Testis (tissue), 3 donors: Measurements from ENCODE around the gene CTAG1B. TPM values are rescaled to one million over a fixed set of nuclear protein-coding genes. Genes with fewer than 3 reads are reported as not detected.
"Not testable (repeated sequence)": the region's sequence is repeated elsewhere in the genome, so short reads cannot be mapped to it uniquely, and the experiment has no call there.

Experiments
- DNase-seq: peaks from one replicate; pipeline ENCODE4 v3.0.0-alpha.2; 2019
- H3K27ac ChIP-seq, 2 donors: fragments of 200-600 bp; sonication (generic); one replicate each; pipeline ENCODE4 v1.5.1; 2019
- H3K27me3 ChIP-seq: fragments of 200-600 bp; sonication (generic); one replicate; pipeline ENCODE4 v1.5.1; 2019
- H3K36me3 ChIP-seq: fragments of 200-600 bp; sonication (generic); one replicate; pipeline ENCODE4 v1.5.1; 2017; ENCODE audit warnings: low read depth; ENCODE audit errors: missing control alignments
- H3K4me1 ChIP-seq: fragments of 200-600 bp; sonication (generic); one replicate; pipeline ENCODE4 v1.5.1; 2019
- H3K4me3 ChIP-seq, 2 donors: fragments of 200-600 bp; sonication (generic); one replicate each; pipeline ENCODE4 v1.5.1; 2017 to 2019
- H3K9me3 ChIP-seq: fragments of 200-600 bp; sonication (generic); one replicate; pipeline ENCODE4 v1.5.1; 2017
- CTCF ChIP-seq, 3 experiments: fragments of 450-650 bp in 2 of 3; fragments of 200-600 bp in 1 of 3; sonication (generic) in 1 of 3; IDR thresholded peaks; one replicate each; pipeline ENCODE4 v1.5.1; 2016 to 2019; ENCODE audit warnings: antibody characterized with exemption in 3 of 3, mild to moderate bottlenecking in 2 of 3, moderate library complexity in 1 of 3
- POLR2A ChIP-seq: fragments of 450-650 bp; IDR thresholded peaks from one replicate; pipeline ENCODE4 v1.6.1; 2017; ENCODE audit warnings: antibody characterized with exemption, mild to moderate bottlenecking, moderate library complexity
- WGBS, 2 donors: methylation state at CpG; one replicate each; pipeline ENCODE4 v1.1.5; 2018; 5-methylcytosine and 5-hydroxymethylcytosine counted together
- intact Hi-C: fragments of 100-400 bp; cut with DNase I; formaldehyde crosslinking; loops from one replicate; pipeline ENCODE4 v1.15.1; 2023; ENCODE audit warnings: low total_unique reads
- polyA plus RNA-seq: library from polyadenylated mRNA; stranded (reverse); fragments of 350-450 nt; fragmentation: Illumina TruSeq; extraction: RNeasy Lipid Tissue Mini Kit (QIAGEN cat#74804); gene quantifications from one replicate; pipeline ENCODE4 v1.2.3, GENCODE V29; 2014; ENCODE audit warnings: low read depth, low replicate concordance; ENCODE audit not compliant: insufficient read depth
- total RNA-seq, 2 donors: library from RNA; depleted of rRNA; stranded (reverse); fragments of >200 nt; gene quantifications; one replicate each; pipeline ENCODE4 v1.2.3, GENCODE V29; 2016

Gene CTAG1B
- total and polyA plus RNA-seq, 3 donors from 2014 or later, result 7.1 to 20.3 (median 18.0) TPM

DNA sequence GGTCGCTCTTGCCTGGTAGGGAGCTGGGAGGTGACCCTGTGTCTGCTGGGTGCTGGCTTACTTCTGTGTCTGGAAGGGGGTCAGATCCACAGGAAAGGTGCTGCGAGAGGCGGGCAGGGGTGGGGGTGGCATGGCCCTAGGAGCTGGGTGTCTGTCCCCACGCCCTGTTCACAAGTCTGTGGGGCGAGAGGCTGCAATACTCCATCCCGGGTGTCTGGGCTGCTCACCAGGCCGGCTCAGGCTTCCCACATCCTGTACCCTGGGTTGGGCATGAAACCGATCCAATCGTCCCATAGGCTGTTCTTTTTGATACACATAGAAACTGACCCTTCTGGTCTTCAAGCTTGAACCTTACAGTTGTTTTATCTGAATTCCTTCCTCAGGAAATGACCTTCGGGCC, 35.3 kb upstream of the CTAG1B start:
- intact Hi-C loops, result no loop called here
- TF ChIP-seq CTCF (IDR thresholded peaks at IDR 0.05) (no peak), POLR2A (no peak)
- no peak for DNase-seq
- Histone ChIP-seq H3K9me3 (no peaks in the 10 kb centered on the region), H3K36me3 (no peaks in the 10 kb centered on the region), H3K27me3 (no peaks in the 10 kb centered on the region), H3K4me3 (no peak overlapping the region), H3K4me1 (no peaks in the 10 kb centered on the region), H3K27ac (no peak overlapping the region)
- 30 to 63% methylated on average over 3 to 6 of the region's 10 CpGs for WGBS, 2 donors

GRCh38 chrX:154653413-154653812, 34.3 kb upstream of the CTAG1B start, which contains the start of gene CTAG2:
CTAG2 (minus strand) TSS chrX:154653579; CDS start chrX:154653515, 64 bp downstream.
- intact Hi-C loops, H3K4me1 ChIP-seq, H3K27ac ChIP-seq, H3K27me3 ChIP-seq, H3K9me3 ChIP-seq, H3K36me3 ChIP-seq, H3K4me3 ChIP-seq, DNase-seq: not testable (repeated sequence)
- no CpG with 5 or more reads among the region's 27 CpGs for WGBS, 2 donors

- H3K27me3 ChIP-seq, result no peaks in the 10 kb centered on the region
- H3K4me3 ChIP-seq, result no peak overlapping the region
- 69 to 85% methylated on average over 6 to 16 of the region's 23 CpGs for WGBS, 2 donors
- no peaks in the 10 kb centered on the region for H3K9me3 ChIP-seq
- TF ChIP-seq POLR2A (no peak), CTCF (IDR thresholded peaks at IDR 0.05) (no peak)
- H3K4me1 ChIP-seq, result no peaks in the 10 kb centered on the region
- DNase-seq, result no peak
- intact Hi-C loops, result no loop called here
- H3K36me3 ChIP-seq, result no peaks in the 10 kb centered on the region
- H3K27ac ChIP-seq, result no peak overlapping the region
Measured at GRCh38 chrX:154653048-154653401, 33.9 kb upstream of the CTAG1B start.

DNA sequence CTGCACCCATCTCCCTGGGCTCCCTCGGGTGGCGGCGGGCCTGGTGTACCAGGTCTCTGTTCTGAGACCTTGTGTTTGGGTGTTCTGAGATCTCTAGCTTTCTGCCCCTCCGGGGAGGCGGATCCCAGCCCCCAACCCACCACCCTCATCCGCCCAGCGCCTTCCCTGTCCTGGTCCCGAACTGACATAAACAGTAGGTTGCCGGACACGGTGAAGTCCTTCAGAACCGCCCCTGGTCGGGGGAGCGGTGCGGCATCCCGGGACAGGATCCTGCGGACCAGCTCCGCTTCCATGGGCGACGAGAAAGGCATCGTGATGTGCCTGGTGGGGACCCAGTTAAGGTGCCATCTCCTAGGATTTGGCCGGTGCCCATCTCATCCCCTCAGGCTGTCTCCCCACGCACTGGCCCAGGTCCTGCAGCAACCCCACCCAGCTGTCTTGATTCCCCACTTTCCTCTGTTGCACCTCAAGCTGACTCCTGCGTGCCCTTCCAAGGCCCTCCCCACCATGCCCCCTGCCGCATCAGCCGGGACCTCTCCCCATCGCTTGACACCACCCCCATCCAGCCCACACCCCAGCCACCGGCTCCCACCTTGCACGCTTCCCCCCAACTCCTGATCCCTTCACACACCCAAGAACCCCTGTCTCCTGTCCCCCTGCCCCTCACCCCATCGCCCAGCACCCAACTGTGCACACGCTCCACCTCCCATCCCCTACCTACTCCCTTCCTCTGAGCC, 33.4 kb upstream of the CTAG1B start:
- H3K4me3 ChIP-seq, result no peak overlapping the region
- no peaks in the 10 kb centered on the region for H3K36me3 ChIP-seq
- no peaks in the 10 kb centered on the region for H3K27me3 ChIP-seq
- H3K4me1 ChIP-seq, result no peaks in the 10 kb centered on the region
- WGBS, 2 donors, result 76 to 83% methylated on average over 9 to 14 of the region's 30 CpGs
- H3K27ac ChIP-seq, result no peak overlapping the region
- no peaks in the 10 kb centered on the region for H3K9me3 ChIP-seq
- intact Hi-C loops, result no loop called here
- no peak for DNase-seq
- TF ChIP-seq CTCF (IDR thresholded peaks at IDR 0.05), result no peak
- no peak for TF ChIP-seq POLR2A

DNA sequence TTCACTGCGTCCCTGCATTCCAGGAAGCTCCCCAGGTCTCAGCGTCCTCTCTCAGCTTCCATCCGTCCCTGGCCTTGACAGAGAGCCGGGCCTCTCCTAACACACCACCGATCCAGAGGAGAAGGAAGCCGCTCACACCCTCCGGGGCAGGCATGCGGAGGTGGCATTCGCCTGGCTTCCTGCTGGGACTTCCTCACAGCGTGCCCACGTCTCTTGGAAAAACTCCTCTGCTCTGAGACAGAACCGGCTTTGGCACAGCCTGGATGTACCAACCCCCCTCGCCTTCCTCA, 31.1 kb upstream of the CTAG1B start:
- DNase-seq, result no peak
- 37% methylated on average over 11 of the region's 13 CpGs; no CpG with 5 or more reads in 1 of the 2 donors for WGBS, 2 donors
- H3K27me3 ChIP-seq, result no peaks in the 10 kb centered on the region
- no peaks in the 10 kb centered on the region for H3K9me3 ChIP-seq
- intact Hi-C loops, result no loop called here
- no peaks in the 10 kb centered on the region for H3K36me3 ChIP-seq
- H3K4me3 ChIP-seq, result no peak overlapping the region
- H3K27ac ChIP-seq, result no peak overlapping the region
- no peaks in the 10 kb centered on the region for H3K4me1 ChIP-seq
- TF ChIP-seq POLR2A, result no peak
- TF ChIP-seq CTCF (IDR thresholded peaks at IDR 0.05), result no peak
